TTC549 (cell line): ENCODE results near the gene SLC34A3.

Source experiments
- FAIRE-seq: peaks from 2 replicates; lab custom pipeline; 2012; peaks lifted over from hg19 to GRCh38; lab: Jason Lieb, UNC

SLC34A3 gene

GRCh38 chr9:137230705-137231371 lies at the start of gene SLC34A3:
SLC34A3 (plus strand) TSS chr9:137230901; CDS start chr9:137231703, 802 bp downstream.
- no peak for FAIRE-seq

GRCh38 chr9:137181680-137182079 lies 49.0 kb upstream of the SLC34A3 start:
- no peak for FAIRE-seq

GRCh38 chr9:137182836-137183235 lies 47.9 kb upstream of the SLC34A3 start:
- no peak for FAIRE-seq

- no peak for FAIRE-seq
These were observed 46.6 kb upstream of the SLC34A3 start for GRCh38 chr9:137183980-137184595.

- no peak for FAIRE-seq
These were observed 45.6 kb upstream of the SLC34A3 start for GRCh38 chr9:137184881-137185660.

DNA sequence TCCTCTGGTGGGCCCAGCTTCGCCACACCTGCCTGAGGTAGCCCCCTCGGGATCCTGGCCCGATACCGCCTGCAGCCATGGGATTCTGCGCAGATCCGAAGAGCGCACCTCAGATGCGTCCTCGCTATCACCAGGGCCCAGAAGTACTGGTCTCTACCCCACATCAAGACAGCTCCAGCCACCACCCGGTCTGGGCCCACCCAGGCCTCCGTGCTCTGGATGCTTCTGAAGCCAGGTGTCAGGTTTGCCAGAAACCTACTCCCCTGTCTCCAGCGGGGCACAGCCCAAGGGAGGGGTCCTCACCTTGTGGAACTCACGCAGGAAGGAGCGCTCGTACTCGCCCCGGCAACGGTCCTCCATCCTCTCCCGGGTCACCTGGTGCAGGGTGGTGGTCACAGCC lies 44.8 kb upstream of the SLC34A3 start:
- no peak for FAIRE-seq

DNA sequence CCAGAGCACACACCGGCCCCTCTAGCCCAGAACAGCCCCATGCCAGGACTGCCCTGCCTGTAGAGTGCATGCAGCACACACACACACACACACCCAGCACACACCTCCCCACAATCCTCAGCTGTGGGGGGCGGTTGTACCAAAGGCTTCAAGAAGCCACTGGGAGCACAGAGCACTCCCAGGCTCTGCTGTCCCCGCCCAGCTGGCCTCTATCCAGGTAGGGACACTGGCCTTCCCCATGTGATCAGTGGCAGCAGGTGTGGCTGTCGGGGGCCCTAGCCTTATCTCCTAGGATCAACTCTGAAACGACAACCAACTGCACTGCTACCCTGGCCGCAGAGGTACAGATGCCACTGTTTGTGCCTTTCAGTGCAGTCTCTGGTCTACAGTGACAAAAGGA lies 44.3 kb upstream of the SLC34A3 start:
- FAIRE-seq, result no peak

DNA sequence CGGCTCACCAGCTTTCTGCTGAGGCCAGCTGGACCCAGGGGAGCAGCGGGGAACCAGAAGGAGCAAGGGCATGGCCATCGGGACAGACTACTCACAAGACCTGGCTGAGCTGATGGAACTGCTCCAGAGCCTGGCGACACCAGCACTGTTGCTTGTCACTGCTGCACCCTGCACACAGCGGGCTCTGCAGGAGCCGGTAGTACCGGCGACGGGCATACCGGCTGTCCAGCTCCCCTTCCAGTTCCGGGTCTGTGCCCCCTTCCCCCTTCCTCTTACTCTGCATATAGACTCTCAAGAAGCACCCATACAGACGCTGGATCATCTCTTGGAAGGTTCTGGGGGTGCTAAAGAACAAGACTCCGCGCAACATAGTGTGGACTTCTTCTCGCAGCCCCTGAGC lies 43.3 kb upstream of the SLC34A3 start:
- FAIRE-seq, result no peak

GRCh38 chr9:137188086-137188489 lies 42.6 kb upstream of the SLC34A3 start:
- FAIRE-seq, result no peak

- no peak for FAIRE-seq
These were observed 42.0 kb upstream of the SLC34A3 start, which contains the start of the genes ANAPC2 and SSNA1 for GRCh38 chr9:137188490-137189296. ANAPC2 (minus strand) TSS chr9:137188560; CDS start chr9:137188532, 28 bp downstream. SSNA1 (plus strand) TSS chr9:137188676; CDS start chr9:137188727, 51 bp downstream.

DNA sequence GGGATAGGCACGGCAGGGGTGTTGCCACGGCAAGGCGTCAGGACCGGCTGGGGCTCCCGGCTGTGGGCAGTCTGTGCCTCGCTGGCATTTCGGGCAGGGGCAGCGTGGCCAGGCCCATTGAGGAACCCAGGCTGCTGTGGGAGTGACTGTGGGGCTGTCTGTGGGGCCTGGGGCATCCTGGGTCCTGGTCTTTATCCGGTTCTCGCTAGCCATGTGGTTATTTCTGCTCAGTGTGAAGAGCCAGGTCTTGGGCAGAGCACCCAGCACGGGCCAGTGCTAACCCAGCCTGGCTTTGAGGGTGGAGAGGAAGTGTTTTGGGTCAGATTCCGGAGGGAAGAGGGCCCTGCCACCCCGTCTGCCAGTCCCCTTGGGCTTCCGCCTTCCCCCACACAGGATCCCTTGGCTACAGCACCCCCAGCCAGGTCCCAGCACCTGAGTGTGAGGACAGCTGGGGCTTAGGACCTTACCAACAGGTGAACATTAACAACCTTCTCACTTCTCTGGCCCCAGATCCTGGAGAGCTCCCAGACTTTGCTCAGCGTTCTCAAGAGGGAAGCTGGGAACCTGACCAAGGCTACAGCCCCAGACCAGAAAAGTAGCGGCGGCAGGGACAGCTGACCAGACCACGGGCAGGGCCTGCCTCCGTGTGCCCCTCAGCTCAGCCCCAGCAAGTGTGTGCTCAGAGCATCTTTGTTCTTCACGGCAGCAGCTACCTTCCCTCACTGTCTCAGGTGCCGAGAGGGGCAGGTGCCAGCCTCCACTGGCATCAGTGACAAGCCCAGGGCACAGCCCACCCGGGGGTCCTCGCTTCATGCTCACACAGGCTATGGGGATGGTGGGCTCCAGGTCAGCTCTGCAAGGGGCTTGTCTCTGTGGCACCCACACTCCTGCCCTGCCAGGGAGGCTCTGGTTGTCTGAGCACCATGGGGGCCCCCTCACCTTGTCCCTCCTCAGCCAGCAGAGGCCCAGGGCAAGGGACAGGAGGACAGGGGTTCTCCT lies 41.1 kb upstream of the SLC34A3 start:
- no peak for FAIRE-seq

GRCh38 chr9:137190315-137190856 lies 40.3 kb upstream of the SLC34A3 start:
- no peak for FAIRE-seq

GRCh38 chr9:137191245-137191644 lies 39.5 kb upstream of the SLC34A3 start:
- FAIRE-seq, result no peak

DNA sequence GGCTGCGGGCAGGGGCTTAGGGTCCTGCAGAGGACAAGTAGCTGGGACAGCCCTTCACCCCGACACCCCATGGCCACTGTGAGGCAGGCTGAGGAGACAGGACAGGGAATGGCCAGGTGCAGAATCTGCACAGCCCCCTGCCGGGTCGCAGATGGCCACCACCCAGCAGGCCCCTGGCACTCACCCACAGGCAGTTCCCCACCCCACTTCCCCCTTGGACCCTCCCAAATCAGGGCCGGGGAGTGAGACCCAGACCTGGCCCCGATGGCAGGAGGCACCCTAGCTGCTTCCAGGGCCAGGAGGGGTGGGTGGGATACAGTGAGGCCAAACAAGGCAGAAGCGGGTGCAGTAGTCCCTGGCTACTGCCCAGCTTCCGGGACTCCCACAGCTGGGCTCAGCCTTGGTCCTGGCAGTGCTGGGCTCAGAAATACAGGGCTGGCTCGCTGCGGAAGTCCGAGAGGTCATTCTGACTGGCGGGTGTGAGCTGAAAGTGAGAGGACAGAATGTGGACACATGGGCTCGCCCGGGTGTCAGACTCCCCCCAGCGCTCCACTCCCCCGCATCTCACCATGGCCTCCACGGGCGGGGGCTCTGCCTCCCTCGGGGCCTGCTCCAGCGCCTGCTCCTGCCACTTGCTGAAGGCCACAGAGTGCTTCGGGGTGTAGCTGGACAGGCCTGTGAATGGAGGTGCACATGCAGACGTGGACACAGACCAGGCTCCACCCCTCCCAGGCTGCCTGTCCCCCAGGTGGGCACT lies 38.8 kb upstream of the SLC34A3 start:
- no peak for FAIRE-seq

DNA sequence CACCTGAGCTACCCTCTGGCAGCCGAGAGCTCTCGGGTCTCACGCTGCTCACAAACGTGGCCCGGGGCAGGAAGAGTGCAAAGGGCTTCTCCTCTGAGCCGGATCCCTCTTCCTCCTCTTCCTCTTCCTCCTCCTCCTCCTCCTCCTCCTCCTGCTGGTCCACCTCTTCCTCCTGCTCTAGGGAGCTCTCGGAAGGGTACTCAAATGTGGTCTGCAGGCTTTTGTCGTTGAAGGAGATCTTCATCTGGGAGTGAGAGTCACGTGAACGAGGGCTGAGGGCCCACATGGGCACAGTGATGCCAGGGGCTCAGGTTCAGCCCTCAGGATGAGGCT lies 38.3 kb upstream of the SLC34A3 start:
- no peak for FAIRE-seq

- no peak for FAIRE-seq
These were observed 37.8 kb upstream of the SLC34A3 start for GRCh38 chr9:137192859-137193258.

- FAIRE-seq, result no peak
These were observed 36.9 kb upstream of the SLC34A3 start for GRCh38 chr9:137193771-137194170.

- no peak for FAIRE-seq
These were observed 36.3 kb upstream of the SLC34A3 start for GRCh38 chr9:137194388-137194787.

DNA sequence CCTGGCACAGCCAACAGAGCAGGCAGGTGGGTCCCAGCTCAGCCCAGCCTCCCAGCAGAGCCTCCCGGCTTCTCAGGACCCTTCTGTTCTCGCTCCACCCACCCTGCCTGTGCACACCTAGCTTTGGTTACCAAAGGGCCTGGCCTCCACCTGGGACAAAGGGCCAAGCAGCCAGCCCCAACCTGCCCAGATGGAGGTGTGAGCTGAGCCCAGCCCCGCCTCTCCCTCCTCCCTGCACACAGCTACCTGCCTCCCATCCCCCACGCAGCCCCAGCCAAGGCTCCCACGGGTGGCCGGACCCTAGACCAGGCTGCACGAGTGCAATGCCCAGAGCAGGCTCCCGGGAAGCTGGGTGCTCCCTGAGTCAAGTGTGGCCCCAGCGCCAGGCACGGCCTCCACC lies 35.8 kb upstream of the SLC34A3 start:
- FAIRE-seq, result no peak
